Measurements from ENCODE around the gene PRR36. TPM values are rescaled to one million over a fixed set of nuclear protein-coding genes. Genes with fewer than 3 reads are reported as not detected.
A peak's percentile ranks its signal among the peaks of the same experiment; 100 is the strongest.

Gene PRR36
- total RNA-seq, 1 donor from 2014 or later: 0.80 TPM

DNA sequence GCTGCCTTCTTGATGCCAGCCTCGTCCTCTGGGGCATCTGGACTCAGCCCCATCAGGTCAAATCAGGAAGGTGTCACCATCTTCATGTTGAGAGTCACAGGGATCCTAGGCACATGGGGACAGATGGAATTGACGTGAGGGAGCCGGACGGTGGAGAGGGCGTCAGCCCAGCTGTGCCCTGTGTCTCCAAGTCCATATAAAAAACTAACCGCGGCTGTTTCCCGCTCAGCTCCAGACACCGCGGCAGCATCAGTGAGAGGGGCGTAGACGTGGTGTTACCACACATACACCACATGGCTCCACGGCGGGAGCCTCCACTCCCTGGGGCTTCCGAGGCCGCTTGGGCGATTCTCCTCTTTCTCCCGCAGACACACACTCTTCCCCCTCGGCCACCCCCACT is 5.6 kb upstream of the PRR36 start:
- no peak for DNase-seq (ENCODE audit: low spot score)
- no peaks in the 10 kb centered on the region for H3K36me3 Mint-ChIP-seq (ENCODE audit: low read depth)
- TF ChIP-seq, protein P1, sequence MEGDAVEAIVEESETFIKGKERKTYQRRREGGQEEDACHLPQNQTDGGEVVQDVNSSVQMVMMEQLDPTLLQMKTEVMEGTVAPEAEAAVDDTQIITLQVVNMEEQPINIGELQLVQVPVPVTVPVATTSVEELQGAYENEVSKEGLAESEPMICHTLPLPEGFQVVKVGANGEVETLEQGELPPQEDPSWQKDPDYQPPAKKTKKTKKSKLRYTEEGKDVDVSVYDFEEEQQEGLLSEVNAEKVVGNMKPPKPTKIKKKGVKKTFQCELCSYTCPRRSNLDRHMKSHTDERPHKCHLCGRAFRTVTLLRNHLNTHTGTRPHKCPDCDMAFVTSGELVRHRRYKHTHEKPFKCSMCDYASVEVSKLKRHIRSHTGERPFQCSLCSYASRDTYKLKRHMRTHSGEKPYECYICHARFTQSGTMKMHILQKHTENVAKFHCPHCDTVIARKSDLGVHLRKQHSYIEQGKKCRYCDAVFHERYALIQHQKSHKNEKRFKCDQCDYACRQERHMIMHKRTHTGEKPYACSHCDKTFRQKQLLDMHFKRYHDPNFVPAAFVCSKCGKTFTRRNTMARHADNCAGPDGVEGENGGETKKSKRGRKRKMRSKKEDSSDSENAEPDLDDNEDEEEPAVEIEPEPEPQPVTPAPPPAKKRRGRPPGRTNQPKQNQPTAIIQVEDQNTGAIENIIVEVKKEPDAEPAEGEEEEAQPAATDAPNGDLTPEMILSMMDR (IDR thresholded peaks at IDR 0.05): no peak
- H3K27me3 Mint-ChIP-seq (ENCODE audit: low read depth): no peaks in the 10 kb centered on the region
- H3K27ac Mint-ChIP-seq (ENCODE audit: unreplicated experiment): no peak overlapping the region
- H3K4me3 Mint-ChIP-seq (ENCODE audit: unreplicated experiment): no peak overlapping the region
- no peaks in the 10 kb centered on the region for H3K9me3 Mint-ChIP-seq (ENCODE audit: low read depth)
- H3K4me1 Mint-ChIP-seq (ENCODE audit: low read depth): peaks cover 5% of the 10 kb centered on the region

- peaks cover 5% of the 10 kb centered on the region for H3K4me1 Mint-ChIP-seq (ENCODE audit: low read depth)
- no peak overlapping the region for H3K4me3 Mint-ChIP-seq (ENCODE audit: unreplicated experiment)
- no peaks in the 10 kb centered on the region for H3K27me3 Mint-ChIP-seq (ENCODE audit: low read depth)
- no peak overlapping the region for H3K27ac Mint-ChIP-seq (ENCODE audit: unreplicated experiment)
- DNase-seq (ENCODE audit: low spot score): no peak
- no peaks in the 10 kb centered on the region for H3K9me3 Mint-ChIP-seq (ENCODE audit: low read depth)
- TF ChIP-seq, protein P1 (IDR thresholded peaks at IDR 0.05): no peak
- no peaks in the 10 kb centered on the region for H3K36me3 Mint-ChIP-seq (ENCODE audit: low read depth)
These were observed 5.1 kb upstream of the PRR36 start for GRCh38 chr19:7879111-7879807.

GRCh38 chr19:7877249-7877836 is 3.2 kb upstream of the PRR36 start:
- peaks cover 8% of the 10 kb centered on the region for H3K4me1 Mint-ChIP-seq (ENCODE audit: low read depth)

GRCh38 chr19:7874897-7875273 is 695 bp upstream of the PRR36 start:
- no peak for DNase-seq (ENCODE audit: low spot score)
- peak overlapping the region; percentile 61 for H3K4me3 Mint-ChIP-seq (ENCODE audit: unreplicated experiment)

More at GRCh38 chr19:7877249-7877836, 3.2 kb upstream of the PRR36 start:
- H3K27me3 Mint-ChIP-seq (ENCODE audit: low read depth): peaks cover 6% of the 10 kb centered on the region
- no peak overlapping the region for H3K27ac Mint-ChIP-seq (ENCODE audit: unreplicated experiment)
- TF ChIP-seq, protein P1 (IDR thresholded peaks at IDR 0.05): no peak
- no peak overlapping the region for H3K4me3 Mint-ChIP-seq (ENCODE audit: unreplicated experiment)
- H3K36me3 Mint-ChIP-seq (ENCODE audit: low read depth): no peaks in the 10 kb centered on the region
- DNase-seq (ENCODE audit: low spot score): no peak
- no peaks in the 10 kb centered on the region for H3K9me3 Mint-ChIP-seq (ENCODE audit: low read depth)

DNA sequence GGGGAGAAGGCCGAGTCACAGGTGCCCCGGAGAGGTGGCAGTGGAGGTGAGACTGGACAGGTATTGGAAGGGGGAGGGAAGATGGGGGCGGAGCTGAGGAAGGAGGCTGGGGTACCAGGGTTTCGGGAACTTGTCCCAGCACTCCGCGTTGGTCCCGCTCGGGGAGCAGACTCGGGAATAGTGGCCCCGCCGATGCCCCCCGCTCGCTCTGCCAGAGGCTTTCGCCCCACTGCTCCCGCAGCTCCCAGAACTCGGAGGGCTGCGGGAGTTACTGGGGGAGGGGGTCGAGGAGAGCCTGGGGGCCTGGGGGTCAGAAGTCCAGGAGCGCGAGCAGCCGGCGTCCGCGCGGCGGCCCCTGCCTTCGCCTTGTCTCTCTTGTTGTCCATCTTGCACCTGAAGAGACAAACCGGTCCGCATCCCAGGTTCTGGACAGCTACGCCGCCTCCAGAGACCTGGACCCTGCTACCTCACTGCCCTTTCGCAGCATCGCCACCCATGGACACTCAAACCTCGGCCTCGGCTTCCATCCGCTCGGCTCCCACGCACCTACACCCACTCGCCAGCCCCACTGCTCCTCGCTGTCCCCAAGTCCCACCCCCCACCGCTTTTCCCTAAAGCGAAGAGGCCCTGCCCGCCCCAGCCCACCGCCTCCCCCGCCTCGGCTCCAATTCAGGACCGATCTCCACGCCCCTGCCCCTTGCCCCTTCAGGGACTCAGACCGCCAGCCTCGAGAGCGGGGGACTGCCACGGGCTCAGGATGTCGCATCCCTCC is 700 bp downstream of the PRR36 start:
- no peak overlapping the region for H3K27ac Mint-ChIP-seq (ENCODE audit: unreplicated experiment)

More at GRCh38 chr19:7874897-7875273, 695 bp upstream of the PRR36 start:
- Mint-ChIP-seq H3K27ac (ENCODE audit: unreplicated experiment) (no peak overlapping the region), H3K36me3 (ENCODE audit: low read depth) (no peaks in the 10 kb centered on the region), H3K9me3 (ENCODE audit: low read depth) (no peaks in the 10 kb centered on the region), H3K4me1 (ENCODE audit: low read depth) (peaks cover 25% of the 10 kb centered on the region), H3K27me3 (ENCODE audit: low read depth) (peaks cover 15% of the 10 kb centered on the region)
- TF ChIP-seq, protein P1 (IDR thresholded peaks at IDR 0.05): no peak

More for the DNA sequence above, 700 bp downstream of the PRR36 start:
- Mint-ChIP-seq H3K27me3 (ENCODE audit: low read depth) (peaks cover 15% of the 10 kb centered on the region), H3K4me1 (ENCODE audit: low read depth) (peaks cover 30% of the 10 kb centered on the region), H3K36me3 (ENCODE audit: low read depth) (no peaks in the 10 kb centered on the region), H3K9me3 (ENCODE audit: low read depth) (no peaks in the 10 kb centered on the region), H3K4me3 (ENCODE audit: unreplicated experiment) (peak overlapping the region; percentile 66)
- DNase-seq (ENCODE audit: low spot score): no peak
- TF ChIP-seq, protein P1 (IDR thresholded peaks at IDR 0.05): no peak
